GM21717 (cell line): ENCODE data around the gene CUX1.
"Not testable (repeated sequence)": the region's sequence is repeated elsewhere in the genome, so short reads cannot be mapped to it uniquely, and the experiment has no call there.

Experiments used
- ATAC-seq: cut with Tn5 transposase; IDR thresholded peaks from one replicate; pipeline ENCODE4 v1.9.1; 2021; ENCODE audit warnings: mild to moderate bottlenecking, moderate library complexity; ENCODE audit not compliant: unreplicated experiment

Gene CUX1

DNA sequence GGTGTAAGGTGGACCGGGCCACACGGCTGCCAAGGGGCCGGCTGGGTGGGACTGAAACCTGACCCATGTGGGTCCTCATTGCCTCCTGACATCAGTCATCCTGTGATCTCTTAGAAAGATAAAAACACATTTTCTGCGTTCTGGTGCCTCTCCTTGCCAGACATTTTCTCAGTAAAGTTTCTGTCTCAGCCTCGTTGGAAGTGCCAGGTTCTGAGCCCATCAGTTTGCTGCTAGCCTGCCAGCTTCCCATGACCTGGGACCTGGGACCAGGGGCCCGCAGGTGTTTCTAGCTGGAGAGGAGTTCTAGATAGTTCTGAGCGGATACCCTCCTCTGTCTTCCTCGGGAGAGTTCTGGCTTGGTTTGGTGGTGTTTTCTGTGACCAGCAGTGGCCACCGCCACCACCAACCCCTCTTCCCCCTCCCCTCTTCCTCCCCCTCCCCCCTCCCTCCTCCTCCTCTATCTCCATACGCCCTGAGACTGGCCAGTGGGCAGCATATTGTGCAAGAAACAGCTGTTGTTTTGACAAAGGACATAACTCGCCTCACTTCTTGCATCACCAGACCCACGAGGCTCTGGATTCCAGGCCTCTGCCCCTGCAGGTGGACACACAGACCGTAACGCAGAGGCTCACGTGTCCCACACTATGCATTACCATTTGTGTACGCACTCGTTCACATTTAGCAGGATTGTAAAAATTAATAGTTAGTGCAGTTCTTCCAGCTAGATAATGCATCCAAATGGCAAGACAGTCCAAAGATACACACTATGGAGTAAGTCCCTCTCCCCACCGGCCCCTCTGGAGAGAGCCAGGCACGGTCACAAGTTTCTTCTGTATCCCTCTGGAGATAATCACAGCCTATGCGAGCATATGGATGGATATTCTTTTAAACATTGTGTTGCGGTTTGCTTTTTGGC lies 94.6 kb downstream of the CUX1 start:
- no peak for ATAC-seq

GRCh38 chr7:101912716-101913110 lies 95.3 kb downstream of the CUX1 start:
- no peak for ATAC-seq

GRCh38 chr7:101913247-101913721 lies 95.9 kb downstream of the CUX1 start:
- no peak for ATAC-seq

GRCh38 chr7:101913851-101914250 lies 96.4 kb downstream of the CUX1 start:
- no peak for ATAC-seq

DNA sequence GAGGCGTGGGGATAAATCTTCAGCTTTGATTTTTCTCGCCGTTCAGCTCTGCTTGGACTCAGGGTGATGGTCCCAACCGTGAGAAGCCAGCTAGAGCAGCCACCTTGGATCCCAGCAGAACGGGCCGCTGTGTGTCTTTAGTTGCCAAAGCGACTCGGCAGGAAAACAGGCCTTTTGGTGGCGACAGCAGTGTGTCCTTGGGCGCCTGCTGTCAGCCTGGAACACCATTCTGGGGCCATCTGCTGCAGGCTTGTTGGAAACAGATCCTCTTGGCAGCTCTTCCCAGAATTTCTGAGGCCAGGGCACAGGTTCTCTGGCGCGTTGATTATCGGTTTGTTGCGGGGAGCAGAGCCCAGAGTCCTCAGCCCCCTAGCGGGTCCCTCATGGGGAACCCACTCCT lies 97.6 kb downstream of the CUX1 start:
- no peak for ATAC-seq

GRCh38 chr7:101916041-101916800 lies 98.8 kb downstream of the CUX1 start:
- no peak for ATAC-seq

- ATAC-seq, result no peak
Measured at GRCh38 chr7:101916876-101917275, 99.5 kb downstream of the CUX1 start.

DNA sequence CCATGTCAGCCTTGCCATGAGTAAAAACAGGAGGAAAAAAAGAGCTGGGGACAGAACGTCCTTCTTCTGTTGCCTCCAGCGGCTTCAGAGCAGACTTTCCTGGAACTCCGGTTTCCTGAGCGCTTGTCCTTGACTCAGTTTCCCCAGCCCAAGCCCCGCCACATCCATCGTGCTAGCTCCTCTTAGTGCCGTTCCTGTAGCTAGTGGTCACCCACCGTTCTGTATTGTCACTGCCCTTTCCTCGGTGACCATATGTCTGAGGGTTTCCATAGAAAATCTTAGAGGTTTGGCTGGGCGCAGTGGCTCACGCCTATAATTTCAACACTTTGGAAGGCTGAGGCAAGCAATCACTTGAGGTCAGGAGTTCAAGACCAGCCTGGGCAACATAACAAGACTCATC lies 100.1 kb downstream of the CUX1 start:
- no peak for ATAC-seq

DNA sequence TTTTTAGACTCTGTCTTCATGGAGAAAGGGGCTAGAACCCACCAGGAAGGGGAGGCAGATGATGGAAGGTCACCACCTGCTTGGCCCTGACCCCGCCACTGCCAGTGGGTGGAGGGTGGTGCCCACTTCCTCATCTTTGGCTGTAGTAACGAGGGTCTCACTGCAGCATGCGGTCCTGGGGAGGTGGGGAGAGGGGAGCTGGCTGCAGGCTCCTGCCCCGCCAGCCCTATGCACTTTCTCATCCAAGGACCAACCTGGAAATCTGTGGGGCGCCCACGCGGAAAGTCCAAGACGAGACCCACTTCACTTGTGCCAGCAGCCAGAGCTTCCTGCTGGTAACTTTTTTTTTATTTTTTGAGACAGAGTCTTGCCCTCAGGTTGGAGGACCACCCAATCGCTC lies 101.0 kb downstream of the CUX1 start:
- no peak for ATAC-seq

- no peak for ATAC-seq
Measured at GRCh38 chr7:101919363-101920115, 102.1 kb downstream of the CUX1 start.

DNA sequence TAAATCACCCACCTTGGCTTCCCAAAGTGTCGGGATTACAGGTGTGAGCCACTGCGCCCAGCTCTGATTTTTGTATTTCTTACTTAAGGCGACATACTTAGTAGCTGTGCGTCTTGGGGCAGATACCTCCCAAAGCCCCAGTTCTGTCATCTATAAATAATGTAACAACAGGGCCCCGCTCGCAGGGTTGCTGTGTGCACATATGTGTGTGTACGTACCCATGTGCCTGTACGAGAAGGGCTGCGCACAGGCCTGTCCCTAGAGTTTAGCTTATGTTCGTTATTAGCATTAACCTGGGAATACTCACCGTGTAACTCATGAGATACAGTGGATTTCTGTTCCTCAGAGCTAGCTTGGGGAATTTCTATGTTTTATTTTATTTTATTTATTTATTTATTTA lies 103.6 kb downstream of the CUX1 start:
- ATAC-seq, result no peak

GRCh38 chr7:101921546-101922489 lies 104.4 kb downstream of the CUX1 start:
- not testable (repeated sequence) for ATAC-seq

- ATAC-seq, result no peak
Measured at GRCh38 chr7:101922631-101923601, 105.5 kb downstream of the CUX1 start.

GRCh38 chr7:101923602-101923985 lies 106.2 kb downstream of the CUX1 start:
- ATAC-seq, result no peak

DNA sequence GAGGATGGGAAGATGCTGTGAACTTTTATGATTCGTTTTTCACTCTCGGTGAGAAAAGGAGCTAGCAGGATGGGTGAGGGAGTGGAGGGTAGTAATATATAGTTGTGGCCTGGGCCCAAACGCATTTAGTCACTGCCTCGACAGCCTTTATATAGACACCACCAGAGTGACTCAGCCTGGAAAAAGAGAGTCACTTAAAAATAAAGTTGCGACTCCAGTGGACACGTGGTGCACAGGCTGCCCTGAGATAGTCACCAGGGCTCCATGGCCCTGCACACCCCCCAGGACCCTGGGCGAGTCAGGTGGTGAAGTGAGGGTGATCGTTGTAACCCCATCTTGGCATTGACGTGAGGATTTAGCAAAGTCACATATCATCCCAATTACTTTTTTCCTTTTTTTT lies 106.7 kb downstream of the CUX1 start:
- no peak for ATAC-seq

GRCh38 chr7:101926265-101926664 lies 108.8 kb downstream of the CUX1 start:
- no peak for ATAC-seq

- ATAC-seq, result no peak
Measured at GRCh38 chr7:101927389-101927788, 110.0 kb downstream of the CUX1 start.

- no peak for ATAC-seq
Measured at GRCh38 chr7:101927802-101928201, 110.4 kb downstream of the CUX1 start.

- no peak for ATAC-seq
Measured at GRCh38 chr7:101929256-101929655, 111.8 kb downstream of the CUX1 start.
